Stomach smooth muscle (tissue), 2 donors: ENCODE results near the gene GSTO2.

Source experiments
- H3K27ac ChIP-seq: one replicate; pipeline ENCODE4 v1.7.0; 2013; ENCODE audit warnings: mild to moderate bottlenecking, low read length, inconsistent platforms
- H3K27me3 ChIP-seq, 2 donors: one replicate each; pipeline ENCODE4 v1.7.0; 2013; ENCODE audit warnings: low read length in 2 of 2; ENCODE audit not compliant: insufficient read depth in 2 of 2, control insufficient read depth in 1 of 2
- H3K36me3 ChIP-seq, 2 donors: one replicate each; pipeline ENCODE4 v1.7.0; 2013; ENCODE audit warnings: low read length in 2 of 2; ENCODE audit not compliant: control insufficient read depth in 2 of 2, insufficient read depth in 2 of 2
- H3K4me1 ChIP-seq: one replicate; pipeline ENCODE4 v1.7.0; 2013; ENCODE audit warnings: low read length; ENCODE audit not compliant: control insufficient read depth, insufficient read depth
- H3K4me3 ChIP-seq, 2 donors: one replicate each; pipeline ENCODE4 v1.7.0; 2013; ENCODE audit warnings: low read length in 2 of 2
- H3K9ac ChIP-seq, 2 donors: one replicate each; pipeline ENCODE4 v1.7.0; 2013; ENCODE audit warnings: low read length in 2 of 2, mild to moderate bottlenecking in 1 of 2
- H3K9me3 ChIP-seq, 2 donors: one replicate each; pipeline ENCODE4 v1.7.0; 2013; ENCODE audit warnings: low read length in 2 of 2; ENCODE audit not compliant: control insufficient read depth in 2 of 2
- donor health status: healthy.
- donor health status: Pancreatic carcinoma.

GSTO2 gene

GRCh38 chr10:104268713-104269645 lies at the start of gene GSTO2:
GSTO2 (plus strand) TSS chr10:104269184; CDS start chr10:104274916, 5,732 bp downstream.
- Histone ChIP-seq H3K9ac (peak within 1 kb of the TSS; percentile 70 to 90), H3K4me3 (peak within 1 kb of the TSS; percentile 64 to 82), H3K27me3 (peaks cover 0 to under 1% of the 10 kb centered on the region in 2 donors)

GRCh38 chr10:104220522-104220921 lies 48.5 kb upstream of the GSTO2 start:
- H3K27me3 ChIP-seq: peaks cover 0 to 8% of the 10 kb centered on the region in 2 donors
- no peak overlapping the region for H3K9ac ChIP-seq
- H3K27ac ChIP-seq: no peak overlapping the region
- H3K36me3 ChIP-seq: no peaks in the 10 kb centered on the region
- H3K4me3 ChIP-seq: no peak overlapping the region
- no peaks in the 10 kb centered on the region for H3K9me3 ChIP-seq
- H3K4me1 ChIP-seq: peaks cover 3% of the 10 kb centered on the region

More at GRCh38 chr10:104268713-104269645, at the start of gene GSTO2:
- Histone ChIP-seq H3K9me3 (no peaks in the 10 kb centered on the region), H3K4me1 (peaks cover 9% of the 10 kb centered on the region), H3K27ac (peak within 1 kb of the TSS; percentile 72), H3K36me3 (peaks cover 14 to 15% of the 10 kb centered on the region in 2 donors)

- H3K36me3 ChIP-seq: no peaks in the 10 kb centered on the region
- no peak overlapping the region for H3K27ac ChIP-seq
- H3K9ac ChIP-seq: no peak overlapping the region
- H3K27me3 ChIP-seq: no peaks in the 10 kb centered on the region
- H3K4me1 ChIP-seq: no peaks in the 10 kb centered on the region
- H3K9me3 ChIP-seq: no peaks in the 10 kb centered on the region
- no peak overlapping the region for H3K4me3 ChIP-seq
Observed at GRCh38 chr10:104223304-104223703, 45.7 kb upstream of the GSTO2 start.

- Histone ChIP-seq H3K9me3 (no peaks in the 10 kb centered on the region), H3K27me3 (no peaks in the 10 kb centered on the region), H3K9ac (no peak overlapping the region)
Observed at GRCh38 chr10:104230490-104230889, 38.5 kb upstream of the GSTO2 start.

GRCh38 chr10:104231784-104232612 lies 37.0 kb upstream of the GSTO2 start, which contains the start of gene CFAP43:
CFAP43 (minus strand) TSS chr10:104232364; CDS start chr10:104232246, 118 bp downstream.
- Histone ChIP-seq H3K9ac (peak within 1 kb of the TSS; percentile 80 to 86), H3K36me3 (no peaks in the 10 kb centered on the region), H3K27me3 (no peaks in the 10 kb centered on the region), H3K4me1 (peaks cover 9% of the 10 kb centered on the region), H3K27ac (no peak within 1 kb of the TSS), H3K9me3 (no peaks in the 10 kb centered on the region), H3K4me3 (peak within 1 kb of the TSS; percentile 89 to 90)

More at GRCh38 chr10:104230490-104230889, 38.5 kb upstream of the GSTO2 start:
- Histone ChIP-seq H3K27ac (no peak overlapping the region), H3K4me3 (no peak overlapping the region), H3K4me1 (peaks cover 9% of the 10 kb centered on the region), H3K36me3 (no peaks in the 10 kb centered on the region)

- Histone ChIP-seq H3K9ac (peak overlapping the region in 1 of 2 donors; percentile 13), H3K4me3 (peak overlapping the region; percentile 89 to 90), H3K4me1 (peaks cover 9% of the 10 kb centered on the region), H3K27me3 (no peaks in the 10 kb centered on the region), H3K36me3 (no peaks in the 10 kb centered on the region), H3K9me3 (no peaks in the 10 kb centered on the region), H3K27ac (no peak overlapping the region)
Observed at GRCh38 chr10:104232613-104233102, 36.3 kb upstream of the GSTO2 start.

- no peak overlapping the region for H3K27ac ChIP-seq
- H3K9ac ChIP-seq: no peak overlapping the region
- H3K4me1 ChIP-seq: peaks cover 9% of the 10 kb centered on the region
- no peaks in the 10 kb centered on the region for H3K9me3 ChIP-seq
- no peaks in the 10 kb centered on the region for H3K27me3 ChIP-seq
- no peaks in the 10 kb centered on the region for H3K36me3 ChIP-seq
- no peak overlapping the region for H3K4me3 ChIP-seq
Observed at GRCh38 chr10:104233817-104234216, 35.2 kb upstream of the GSTO2 start.

- Histone ChIP-seq H3K4me1 (peaks cover 9% of the 10 kb centered on the region), H3K9me3 (no peaks in the 10 kb centered on the region), H3K27ac (no peak overlapping the region), H3K9ac (no peak overlapping the region), H3K27me3 (no peaks in the 10 kb centered on the region), H3K36me3 (no peaks in the 10 kb centered on the region), H3K4me3 (no peak overlapping the region)
Observed at GRCh38 chr10:104234934-104235333, 34.0 kb upstream of the GSTO2 start.

- Histone ChIP-seq H3K27ac (no peak overlapping the region), H3K36me3 (no peaks in the 10 kb centered on the region), H3K4me3 (no peak overlapping the region), H3K9me3 (no peaks in the 10 kb centered on the region), H3K9ac (no peak overlapping the region), H3K27me3 (no peaks in the 10 kb centered on the region), H3K4me1 (peaks cover 9% of the 10 kb centered on the region)
Observed at GRCh38 chr10:104235801-104236200, 33.2 kb upstream of the GSTO2 start.

GRCh38 chr10:104240078-104240477 lies 28.9 kb upstream of the GSTO2 start:
- H3K27ac ChIP-seq: no peak overlapping the region
- H3K4me3 ChIP-seq: no peak overlapping the region
- H3K36me3 ChIP-seq: no peaks in the 10 kb centered on the region
- no peaks in the 10 kb centered on the region for H3K9me3 ChIP-seq
- H3K9ac ChIP-seq: no peak overlapping the region
- no peaks in the 10 kb centered on the region for H3K27me3 ChIP-seq
- no peaks in the 10 kb centered on the region for H3K4me1 ChIP-seq
